SU-DHL-6 (cell line): ENCODE results near the gene ACAP1.

Experiments
- H2AFZ ChIP-seq: fragments of 200-600 bp; sonication (generic); 2 replicates; pipeline ENCODE4 v1.6.1; 2014; ENCODE audit warnings: low read depth, mild to moderate bottlenecking, moderate library complexity, mixed read lengths, antibody characterized with exemption, low read length; ENCODE audit not compliant: severe bottlenecking
- H3F3A ChIP-seq: fragments of 200-600 bp; shearing (Covaris generic); 2 replicates; pipeline ENCODE4 v1.6.0; 2016; ENCODE audit warnings: antibody characterized with exemption, mild to moderate bottlenecking; ENCODE audit not compliant: insufficient read depth
- H3K27ac ChIP-seq: fragments of 200-600 bp; sonication (generic); 2 replicates; pipeline ENCODE4 v1.5.1; 2016; ENCODE audit warnings: low read depth, mild to moderate bottlenecking, low read length, moderate library complexity, mixed read lengths
- H3K27me3 ChIP-seq: fragments of 200-600 bp; sonication (generic), shearing (Covaris generic); 2 replicates; pipeline ENCODE4 v1.6.0; 2014; ENCODE audit warnings: mild to moderate bottlenecking, low read length
- H3K36me3 ChIP-seq: fragments of 200-600 bp; sonication (generic); 2 replicates; pipeline ENCODE4 v1.6.1; 2014; ENCODE audit warnings: mild to moderate bottlenecking, low read length, mixed read lengths
- H3K4me2 ChIP-seq: fragments of 300-600, 200-600 bp; shearing (Covaris generic), sonication (generic); 2 replicates; pipeline ENCODE4 v1.6.0; 2014; ENCODE audit warnings: low read length, low read depth, mild to moderate bottlenecking; ENCODE audit not compliant: poor library complexity, severe bottlenecking
- H3K4me3 ChIP-seq: fragments of 200-600 bp; sonication (generic); 2 replicates; pipeline ENCODE4 v1.5.1; 2014; ENCODE audit warnings: antibody characterized with exemption, low read length, mild to moderate bottlenecking, mixed read lengths; ENCODE audit not compliant: insufficient read depth, poor library complexity, severe bottlenecking
- H3K79me2 ChIP-seq: fragments of 200-600 bp; sonication (generic); 2 replicates; pipeline ENCODE4 v1.6.1; 2014; ENCODE audit warnings: mild to moderate bottlenecking, low read length, moderate library complexity; ENCODE audit not compliant: insufficient read depth
- H3K9ac ChIP-seq: fragments of 200-600 bp; sonication (generic); 2 replicates; pipeline ENCODE4 v1.7.0; 2014; ENCODE audit warnings: mild to moderate bottlenecking, low read length
- H3K9me2 ChIP-seq: fragments of 200-600 bp; sonication (generic); replicated peaks from 2 replicates; pipeline ENCODE4 v1.6.1; 2014; ENCODE audit warnings: low read length; ENCODE audit not compliant: insufficient read depth
- H3K9me3 ChIP-seq: fragments of 200-600 bp; sonication (generic); 2 replicates; pipeline ENCODE4 v1.6.1; 2014; ENCODE audit warnings: low read length, mixed read lengths; ENCODE audit not compliant: insufficient read depth
- H4K20me1 ChIP-seq: fragments of 200-600 bp; sonication (generic); 2 replicates; pipeline ENCODE4 v1.6.1; 2014; ENCODE audit warnings: low read depth, mild to moderate bottlenecking, antibody characterized with exemption, low read length, moderate library complexity, mixed read lengths
- CTCF ChIP-seq: fragments of 200-600 bp; sonication (generic); IDR thresholded peaks from one replicate; pipeline ENCODE4 v1.5.1; 2017; ENCODE audit warnings: antibody characterized with exemption, mild to moderate bottlenecking, low read length, moderate library complexity; ENCODE audit not compliant: insufficient read depth, poor library complexity, severe bottlenecking
- EZH2phosphoT487 ChIP-seq: fragments of 200-600 bp; sonication (generic), shearing (Covaris generic); conservative IDR thresholded peaks from 2 replicates; pipeline ENCODE4 v1.6.1; 2018; ENCODE audit warnings: mild to moderate bottlenecking, antibody characterized with exemption, low read length, moderate library complexity, mixed read lengths

Gene ACAP1

GRCh38 chr17:7393613-7394451, 57.5 kb downstream of the ACAP1 start:
- no peaks in the 10 kb centered on the region for H4K20me1 ChIP-seq
- TF ChIP-seq EZH2phosphoT487 (no peak), CTCF (no peak)
- H3F3A ChIP-seq, result 0 out of 2 replicates have a peak, but pooled peaks cover 3% of the 10 kb centered on the region
- H3K27me3 ChIP-seq, result no peaks in the 10 kb centered on the region
- H3K27ac ChIP-seq, result peak overlapping the region; percentile 40
- H2AFZ ChIP-seq, result peak overlapping the region; percentile 94
- H3K9me2 ChIP-seq, result no peaks in the 10 kb centered on the region
- peak overlapping the region; percentile 82 for H3K4me2 ChIP-seq
- no peaks in the 10 kb centered on the region for H3K9me3 ChIP-seq
- H3K79me2 ChIP-seq, result no peaks in the 10 kb centered on the region
- no peaks in the 10 kb centered on the region for H3K36me3 ChIP-seq
- H3K4me3 ChIP-seq, result peak overlapping the region; percentile 71
- H3K9ac ChIP-seq, result peak overlapping the region; percentile 80

- Histone ChIP-seq H3K4me3 (peak within 1 kb of the TSS; percentile 71), H3K9ac (peak within 1 kb of the TSS; percentile 80), H4K20me1 (no peaks in the 10 kb centered on the region), H3F3A (0 out of 2 replicates have a peak, but pooled peaks cover 3% of the 10 kb centered on the region), H3K36me3 (no peaks in the 10 kb centered on the region), H3K4me2 (peak within 1 kb of the TSS; percentile 82), H3K79me2 (no peaks in the 10 kb centered on the region), H3K9me2 (no peaks in the 10 kb centered on the region), H2AFZ (peak within 1 kb of the TSS; percentile 94), H3K27me3 (no peaks in the 10 kb centered on the region), H3K27ac (peak within 1 kb of the TSS; percentile 40), H3K9me3 (no peaks in the 10 kb centered on the region)
- TF ChIP-seq EZH2phosphoT487 (no peak), CTCF (no peak)
Measured at GRCh38 chr17:7394452-7395191, 58.3 kb downstream of the ACAP1 start, which contains the start of gene PLSCR3. TSS of gene PLSCR3 (minus strand) at chr17:7394525. CDS start at chr17:7394110, 415 bp downstream.

GRCh38 chr17:7396147-7396546, 59.8 kb downstream of the ACAP1 start:
- Histone ChIP-seq H4K20me1 (no peaks in the 10 kb centered on the region), H3F3A (0 out of 2 replicates have a peak, but pooled peaks cover 3% of the 10 kb centered on the region), H3K9ac (no peak overlapping the region), H3K36me3 (no peaks in the 10 kb centered on the region), H3K79me2 (no peaks in the 10 kb centered on the region), H3K27me3 (no peaks in the 10 kb centered on the region), H3K27ac (no peak overlapping the region), H3K9me3 (no peaks in the 10 kb centered on the region), H3K9me2 (no peaks in the 10 kb centered on the region), H3K4me3 (no peak overlapping the region), H3K4me2 (no peak overlapping the region), H2AFZ (no peak overlapping the region)
- TF ChIP-seq EZH2phosphoT487 (no peak), CTCF (no peak)
